ENCODE results near the gene SEL1L2.

SEL1L2 gene

DNA sequence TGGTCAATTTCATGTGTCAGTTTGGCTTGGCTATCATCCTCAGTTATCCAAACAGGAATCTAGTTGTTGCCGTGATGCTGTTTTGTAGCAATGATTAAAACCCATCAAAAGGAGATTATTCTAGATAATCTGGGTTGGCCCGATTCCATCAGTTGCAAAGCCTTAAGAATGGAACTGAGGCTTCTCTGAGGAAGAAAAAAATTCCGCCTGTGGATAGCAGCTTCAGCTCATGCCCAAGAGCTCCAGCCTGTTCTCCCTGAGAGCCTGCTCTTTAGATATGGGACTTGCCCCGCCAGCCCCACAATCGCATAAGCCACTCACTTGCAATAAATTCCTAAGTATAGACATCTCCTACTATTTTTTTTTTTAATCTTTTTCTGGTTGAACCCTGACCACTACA is 61.5 kb downstream of the SEL1L2 start:
- no peak for DNase-seq

DNA sequence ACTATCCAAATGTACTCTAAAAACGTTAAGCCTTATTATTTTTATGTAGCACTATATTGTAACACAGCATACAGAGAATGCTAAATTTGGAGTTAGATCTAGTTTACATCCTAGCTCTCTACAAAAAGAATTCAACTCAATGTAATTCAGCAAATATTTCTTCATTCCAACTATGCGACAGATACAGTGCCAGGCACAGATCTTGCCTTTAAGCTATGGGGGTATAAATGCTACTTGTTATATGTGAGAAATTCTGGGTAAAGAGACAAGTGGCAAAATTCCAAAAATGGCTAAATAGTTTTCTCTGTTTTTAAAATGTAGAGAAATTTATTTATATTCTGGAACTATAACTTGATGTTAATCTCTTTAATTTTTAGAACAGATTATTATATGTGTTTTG is 63.2 kb downstream of the SEL1L2 start:
- no peak for DNase-seq

DNA sequence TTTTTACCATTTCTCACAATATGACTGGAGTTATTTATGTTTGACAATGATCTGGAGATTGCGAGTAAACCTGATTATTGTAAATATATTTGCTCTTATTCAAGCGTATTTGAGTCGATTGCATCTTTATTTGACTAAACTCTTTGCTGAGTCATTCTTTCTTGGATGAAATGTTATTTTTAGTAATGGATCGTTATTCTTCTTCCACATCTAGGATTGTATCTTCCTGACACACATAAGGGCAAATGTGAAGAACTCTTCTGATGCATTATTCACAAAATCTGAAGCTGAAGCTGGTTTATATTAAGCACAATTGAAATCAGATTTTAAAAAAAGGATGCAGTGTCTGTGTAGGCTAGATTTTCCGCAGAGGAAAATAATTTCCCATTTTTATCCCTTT is 68.2 kb downstream of the SEL1L2 start:
- no peak for DNase-seq

DNA sequence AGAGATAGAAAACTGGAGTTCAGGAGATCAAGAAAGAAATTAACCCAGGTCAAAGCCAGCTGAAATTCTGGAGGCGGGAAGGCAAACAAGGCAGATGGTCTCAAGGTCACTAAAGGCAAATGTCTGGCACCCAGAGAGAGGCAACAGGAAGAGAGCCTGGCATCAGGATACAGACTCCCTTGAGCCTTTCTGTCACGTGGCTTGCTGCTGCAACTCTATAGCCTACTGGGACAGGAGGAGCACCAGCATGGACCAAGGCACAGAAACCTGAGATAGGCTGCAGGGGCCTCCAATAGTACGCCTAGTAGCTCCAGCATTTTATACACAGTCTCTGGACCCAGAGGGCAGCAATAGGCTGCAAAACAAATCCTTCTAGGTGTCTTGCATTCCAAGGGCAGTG is 75.1 kb downstream of the SEL1L2 start:
- no peak for DNase-seq

DNA sequence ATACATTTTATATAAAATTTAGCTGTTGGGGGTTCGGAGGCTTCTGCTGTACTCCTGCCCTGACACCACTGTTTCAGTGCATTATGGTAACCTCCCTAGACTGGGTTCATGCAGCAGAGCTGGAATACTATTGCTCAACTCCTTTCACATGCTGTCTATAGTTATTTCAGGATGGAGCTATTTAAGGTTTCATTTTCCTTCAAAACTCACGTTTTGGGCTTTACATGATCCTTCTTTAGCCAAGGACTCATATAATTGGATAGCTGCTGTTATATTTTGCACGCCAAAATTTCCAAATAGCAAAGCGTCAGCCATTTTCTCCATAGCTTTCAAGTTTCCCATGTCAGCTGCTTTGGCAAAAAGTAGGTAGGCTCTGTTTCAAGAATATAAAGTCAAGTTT is 76.8 kb downstream of the SEL1L2 start:
- no peak for DNase-seq

DNA sequence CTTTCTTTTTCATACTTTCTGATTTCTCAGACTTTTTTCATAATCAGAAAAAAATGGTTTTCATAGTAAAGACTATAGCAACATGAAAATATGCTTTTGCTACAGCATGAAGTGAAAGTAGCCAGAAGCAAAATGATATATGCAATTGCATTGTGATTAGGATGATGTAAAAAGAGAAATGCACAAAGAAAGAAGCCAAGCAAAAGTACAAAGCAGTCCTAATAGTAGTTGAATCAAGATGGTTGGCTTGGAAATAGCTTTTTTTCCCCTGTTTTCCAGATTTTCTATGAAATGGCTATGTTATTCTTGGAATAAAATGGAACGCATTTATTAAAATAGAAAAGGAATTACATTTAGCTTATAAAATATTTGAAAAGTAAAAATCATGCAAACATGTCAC is 77.3 kb downstream of the SEL1L2 start:
- no peak for DNase-seq

DNA sequence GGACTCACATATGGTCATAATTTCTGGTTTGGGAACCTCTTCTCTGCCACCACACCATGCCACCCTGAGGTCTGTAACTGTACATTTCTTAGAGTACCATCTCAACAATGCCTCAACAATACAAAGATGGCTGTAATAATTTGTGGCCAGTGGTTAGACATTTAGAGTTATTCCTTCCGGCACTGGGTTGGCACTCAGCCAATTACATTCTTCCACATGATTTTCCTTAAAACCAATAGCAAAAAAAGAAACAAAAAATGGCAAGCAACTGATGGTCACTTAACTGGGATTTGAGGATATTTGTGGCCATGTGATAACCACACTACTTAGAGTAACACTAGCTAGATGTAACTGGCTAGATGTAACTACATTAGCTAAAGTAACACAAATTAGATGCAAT is 79.9 kb downstream of the SEL1L2 start:
- DNase-seq, result no peak

DNA sequence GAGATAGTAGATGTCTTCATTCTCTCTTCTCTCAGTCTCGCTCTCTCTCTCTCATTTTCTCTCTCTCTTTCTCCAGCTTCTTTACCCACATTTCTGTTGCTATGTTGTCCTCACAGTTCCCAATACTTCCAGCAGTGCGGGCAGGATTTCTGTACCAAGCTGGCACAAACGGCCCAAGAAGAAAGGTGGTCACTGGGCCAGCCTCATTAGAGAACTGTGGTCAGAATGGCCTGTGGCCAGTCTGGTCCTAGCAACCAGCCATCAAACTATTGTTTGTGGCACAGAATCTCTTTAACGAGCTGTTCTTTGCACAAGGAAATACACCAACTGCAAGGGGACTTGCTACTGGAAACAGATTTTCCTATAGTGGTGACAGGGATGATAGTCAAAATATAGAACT is 81.3 kb downstream of the SEL1L2 start:
- DNase-seq, result no peak

DNA sequence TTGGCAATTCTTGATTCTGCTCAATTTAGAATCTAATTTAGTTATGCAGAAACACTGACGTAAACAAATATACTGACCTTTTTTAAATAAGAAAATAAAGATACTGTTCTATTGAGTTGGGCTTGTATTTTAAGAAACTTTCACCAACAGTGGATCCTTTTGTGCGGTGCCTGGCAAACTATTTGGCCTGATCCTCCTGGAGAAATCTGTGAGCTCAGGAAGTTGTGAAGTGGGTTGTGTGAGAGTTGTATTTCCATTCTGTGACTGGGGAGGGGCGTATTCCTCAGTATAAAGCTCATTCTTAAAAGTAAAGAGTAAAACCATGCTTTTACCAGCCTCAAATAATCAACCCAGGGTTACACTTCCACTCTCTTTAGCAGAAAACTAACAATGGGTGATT is 85.6 kb downstream of the SEL1L2 start:
- DNase-seq, result no peak

DNA sequence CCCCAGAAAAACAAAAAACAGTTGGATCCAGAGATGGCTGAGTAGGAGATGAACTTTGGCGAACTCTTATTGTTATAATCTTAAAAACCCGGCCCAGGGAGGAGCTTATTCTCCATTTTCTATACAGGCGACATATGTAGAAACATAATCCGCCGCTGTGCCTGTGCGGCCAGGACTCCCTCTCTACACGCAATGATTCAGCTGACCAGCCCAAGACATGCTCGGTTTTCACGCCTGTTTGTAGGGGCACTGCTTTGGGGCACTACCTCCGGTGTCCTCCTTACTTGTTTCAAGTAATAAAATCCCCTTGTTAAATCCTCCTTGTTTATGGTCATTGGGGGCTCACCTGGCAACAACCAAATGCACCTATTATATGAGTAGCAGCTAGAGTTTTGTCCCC is 89.9 kb downstream of the SEL1L2 start:
- DNase-seq, result no peak

DNA sequence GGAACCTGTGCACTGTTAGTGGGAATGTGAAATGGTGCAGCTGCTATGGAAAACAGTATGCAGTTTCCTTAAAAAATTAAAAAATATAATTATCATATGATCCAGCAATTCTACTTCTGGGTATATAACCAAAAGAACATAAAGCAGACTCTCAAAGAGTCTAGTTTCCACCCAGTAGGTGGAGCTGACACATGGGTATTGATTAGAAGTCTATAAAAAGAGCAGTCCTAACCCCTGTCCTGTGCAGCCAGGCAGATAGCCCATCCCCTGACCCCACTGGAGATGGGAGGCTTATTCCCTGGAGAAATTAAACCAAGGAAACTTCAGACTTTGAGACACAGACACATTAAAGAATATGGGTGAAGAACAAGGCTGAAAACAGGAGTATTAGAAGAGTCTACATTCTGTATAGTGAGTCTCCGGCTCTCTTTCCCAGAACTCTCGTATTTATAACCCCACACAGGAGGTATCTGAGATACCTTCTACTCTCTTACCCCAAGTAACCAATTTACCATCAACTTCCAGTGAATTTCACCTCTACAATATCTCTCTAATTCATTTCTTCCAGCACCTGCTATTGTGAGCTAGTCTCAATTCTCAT is 92.3 kb downstream of the SEL1L2 start:
- no peak for DNase-seq

DNA sequence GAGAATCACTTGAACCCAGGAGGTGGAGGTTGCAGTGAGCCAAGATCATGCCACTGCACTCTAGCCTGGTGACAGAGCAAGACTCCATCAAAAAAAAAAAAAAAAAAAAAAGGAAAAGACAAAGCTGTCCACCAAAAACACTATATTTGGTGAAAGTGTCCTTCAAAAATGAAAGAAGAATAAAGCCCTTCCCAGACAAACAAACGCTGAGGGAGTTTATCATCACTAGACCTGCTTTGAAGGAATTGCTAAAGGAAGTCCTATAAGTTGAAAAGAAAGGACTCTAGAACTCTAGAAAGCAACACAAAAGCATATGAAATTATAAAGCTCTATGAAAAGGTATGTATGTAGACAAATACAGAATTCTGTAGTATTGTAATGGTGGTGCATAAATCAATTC is 98.8 kb downstream of the SEL1L2 start:
- no peak for DNase-seq

DNA sequence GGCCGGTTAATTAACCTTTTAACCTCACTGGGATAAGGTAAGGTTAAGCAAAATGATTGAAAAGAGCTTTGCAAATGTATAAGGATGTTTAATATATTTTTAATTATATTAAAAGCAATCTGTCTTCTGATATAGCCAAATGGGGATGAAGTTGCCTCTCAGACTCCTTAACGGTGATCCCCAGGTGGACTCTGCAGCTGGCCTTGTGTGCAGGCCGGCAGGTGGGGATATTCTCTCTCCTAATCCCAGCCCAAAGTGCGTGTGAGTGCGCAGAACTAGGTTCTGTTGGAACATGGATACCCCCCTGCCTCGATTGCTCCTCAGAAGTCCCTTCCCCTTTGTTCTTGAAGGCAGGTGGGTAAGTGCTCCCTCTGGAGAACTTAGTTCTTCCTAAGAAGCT is 105.6 kb downstream of the SEL1L2 start:
- DNase-seq, result no peak

DNA sequence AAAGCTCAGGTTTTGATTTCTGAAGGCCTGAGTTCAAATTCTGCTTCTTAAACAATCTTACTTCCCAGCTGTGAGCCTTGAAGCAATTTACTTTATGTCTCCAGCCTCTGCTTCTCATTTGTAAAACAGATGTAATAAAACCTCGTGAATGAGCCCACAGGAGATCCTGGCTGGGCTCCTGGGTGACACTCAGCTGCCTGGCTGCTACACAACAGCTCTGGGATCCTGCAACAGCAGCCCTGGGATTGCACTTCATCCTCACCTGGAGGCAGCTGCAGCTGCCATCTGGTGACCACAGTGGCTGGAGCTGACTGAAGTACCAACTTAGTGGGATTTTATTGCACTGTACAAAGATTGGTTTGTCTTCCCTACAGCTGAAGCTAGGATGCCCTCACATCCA is 107.0 kb downstream of the SEL1L2 start:
- no peak for DNase-seq

DNA sequence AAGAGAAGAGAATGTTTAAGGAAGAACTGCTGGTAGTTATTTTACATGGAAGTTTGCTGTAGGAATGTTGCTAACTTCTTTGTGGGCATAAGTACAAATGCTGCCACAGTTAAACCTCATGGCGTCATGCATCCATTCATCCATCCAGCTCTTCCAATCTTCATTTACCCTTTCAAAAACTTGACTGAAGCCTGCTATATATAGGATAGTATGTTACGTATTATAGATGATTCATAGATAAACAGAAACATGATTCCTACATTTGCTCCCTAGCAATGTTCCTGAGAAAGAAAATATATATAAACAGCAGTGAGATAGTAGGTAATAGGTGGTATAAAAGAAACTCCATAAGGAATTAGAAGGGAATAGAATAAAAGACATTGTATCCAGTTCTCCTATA is 111.8 kb downstream of the SEL1L2 start:
- DNase-seq, result no peak

DNA sequence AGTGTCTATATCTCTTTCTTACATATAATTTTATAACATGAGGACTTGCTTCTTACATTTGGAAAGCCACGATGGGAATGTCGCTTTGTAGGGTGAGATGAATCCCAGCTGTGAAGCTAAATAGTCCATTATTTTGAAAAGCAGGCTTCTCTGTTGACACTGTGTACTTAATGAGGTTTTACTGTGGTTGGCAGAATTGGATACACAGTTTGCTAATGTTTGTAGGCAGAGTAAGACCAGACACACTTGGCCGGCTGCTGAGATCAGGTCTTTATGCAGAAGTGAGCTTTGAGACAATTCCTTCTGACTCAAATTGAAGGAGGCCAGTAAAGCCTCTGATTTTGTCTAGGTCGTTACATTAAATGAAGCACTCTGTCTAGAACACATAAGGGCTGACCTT is 112.6 kb downstream of the SEL1L2 start:
- no peak for DNase-seq

DNA sequence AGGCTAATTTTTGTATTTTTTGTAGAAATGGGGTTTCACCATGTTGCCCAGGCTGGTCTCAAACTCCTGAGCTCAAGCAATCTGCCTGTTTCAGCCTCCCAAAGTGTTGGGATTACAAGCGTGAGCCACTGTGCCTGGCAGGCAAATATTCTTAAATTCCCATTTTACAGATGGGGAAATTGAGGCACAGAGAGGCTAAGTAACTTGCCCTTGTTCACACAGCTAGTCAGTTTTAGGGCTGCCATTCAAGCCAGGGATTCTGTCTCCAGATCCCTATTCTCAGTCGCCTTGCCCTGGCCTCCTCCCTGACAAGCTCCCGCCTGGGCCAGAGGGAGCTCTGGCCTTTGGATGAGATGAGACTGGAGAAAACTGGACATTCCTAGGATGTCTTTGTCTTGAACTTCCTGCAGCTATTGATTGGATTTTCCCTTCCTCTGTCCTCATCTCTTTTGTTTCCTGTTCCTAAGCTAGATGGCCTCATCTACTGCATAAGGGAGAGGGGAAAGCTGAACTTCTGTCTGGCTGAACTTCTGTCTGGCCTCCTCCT is 115.1 kb downstream of the SEL1L2 start:
- no peak for DNase-seq

DNA sequence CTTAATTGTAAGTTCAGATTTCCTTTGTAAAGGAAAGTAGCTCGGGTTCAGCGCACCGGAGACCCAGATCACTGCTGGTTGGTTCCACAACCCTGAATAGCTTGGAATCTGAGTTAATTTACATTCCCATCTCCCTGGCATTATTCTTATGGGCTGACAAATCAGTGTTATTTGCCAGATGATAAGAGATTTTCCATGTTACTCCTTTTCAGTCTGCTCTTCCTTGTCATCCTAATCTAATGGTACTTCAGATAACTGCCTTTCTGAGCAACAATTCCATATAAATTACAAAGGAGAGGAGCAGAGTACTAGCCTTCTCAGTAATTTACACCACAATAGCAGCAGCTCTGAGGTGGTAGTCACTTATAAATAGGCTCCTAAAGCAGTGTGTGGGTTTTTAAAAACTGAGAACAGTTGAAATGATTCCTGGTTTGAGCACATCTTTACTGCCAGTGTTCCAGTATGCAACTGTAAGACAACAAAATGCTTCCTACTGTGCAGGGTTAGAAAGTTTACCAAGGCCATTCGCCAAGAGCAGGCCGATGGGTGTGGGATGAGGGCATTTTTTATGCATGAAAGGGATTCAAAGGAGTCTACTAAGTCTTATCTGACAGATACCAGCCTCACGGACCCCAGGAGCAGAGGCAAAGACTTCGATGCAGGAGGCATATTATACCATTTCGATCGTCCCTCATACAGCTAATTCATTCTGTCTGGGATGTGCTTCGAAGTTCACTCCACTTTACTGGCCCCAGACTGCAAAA is 115.8 kb downstream of the SEL1L2 start:
- DNase-seq, result no peak

DNA sequence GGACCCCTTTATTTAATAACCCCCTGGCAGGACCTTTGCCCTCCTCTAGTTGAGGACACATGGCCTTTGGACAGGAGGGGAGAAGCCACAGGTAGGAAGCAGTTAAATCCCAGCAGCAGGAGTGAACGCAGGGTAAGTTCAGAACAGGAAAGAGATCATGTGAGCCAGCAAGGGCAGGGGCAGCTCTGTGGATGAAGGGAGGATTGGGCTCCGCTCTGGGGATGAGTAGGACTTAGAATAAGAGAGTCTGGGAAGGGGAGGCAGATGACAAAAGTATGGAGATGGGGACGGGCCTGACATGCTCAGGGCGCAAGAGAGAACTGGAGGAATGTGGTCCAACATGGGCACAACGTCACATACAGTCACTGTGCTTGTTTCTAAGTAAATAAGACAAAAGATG is 116.6 kb downstream of the SEL1L2 start:
- DNase-seq, result no peak

DNA sequence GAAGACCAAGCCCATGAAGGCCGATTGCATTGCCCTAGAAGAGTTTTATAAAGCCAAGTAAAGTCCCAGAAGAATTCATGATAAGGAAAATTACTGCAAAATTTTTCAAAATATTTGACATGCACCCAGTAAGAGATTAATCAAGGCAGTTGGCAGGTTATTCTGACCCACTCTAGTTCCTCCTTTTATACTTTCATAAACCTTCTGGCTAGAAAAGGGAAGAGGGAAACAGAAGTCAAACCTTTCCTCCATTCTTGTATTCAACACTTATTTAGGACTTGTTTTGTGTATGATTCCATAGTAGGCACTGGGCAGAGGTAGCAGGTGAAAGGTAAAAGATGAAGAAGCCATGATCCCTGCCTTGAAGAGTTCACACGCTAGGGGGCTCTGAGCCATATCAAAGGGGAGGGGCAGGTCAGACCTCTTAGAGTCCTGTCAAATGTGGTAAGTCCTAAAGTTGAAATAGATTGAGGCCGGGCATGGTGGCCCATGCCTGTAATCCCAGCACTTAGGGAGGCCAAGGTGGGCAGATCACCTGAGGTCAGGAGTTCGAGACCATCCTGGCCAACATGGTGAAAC is 120.2 kb downstream of the SEL1L2 start:
- no peak for DNase-seq

DNA sequence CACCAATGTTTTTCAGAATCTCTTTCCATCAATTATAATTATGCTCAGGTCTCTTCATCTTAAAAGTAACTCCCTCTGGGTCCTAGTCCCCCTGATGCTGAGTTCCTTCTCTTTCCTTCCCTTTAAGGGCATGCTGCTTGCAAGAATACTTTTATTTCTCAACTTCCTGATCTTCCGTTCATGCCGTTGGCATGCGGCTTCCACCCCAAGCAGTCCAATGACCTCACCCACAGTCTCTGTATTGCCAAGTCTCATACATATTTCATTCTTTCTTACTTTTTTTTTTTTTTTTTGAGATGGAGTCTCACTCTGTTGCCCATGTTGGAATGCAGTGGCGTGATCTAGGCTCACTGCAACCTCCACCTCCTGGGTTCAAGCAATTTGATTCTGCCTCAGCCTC is 122.1 kb downstream of the SEL1L2 start:
- DNase-seq, result no peak

DNA sequence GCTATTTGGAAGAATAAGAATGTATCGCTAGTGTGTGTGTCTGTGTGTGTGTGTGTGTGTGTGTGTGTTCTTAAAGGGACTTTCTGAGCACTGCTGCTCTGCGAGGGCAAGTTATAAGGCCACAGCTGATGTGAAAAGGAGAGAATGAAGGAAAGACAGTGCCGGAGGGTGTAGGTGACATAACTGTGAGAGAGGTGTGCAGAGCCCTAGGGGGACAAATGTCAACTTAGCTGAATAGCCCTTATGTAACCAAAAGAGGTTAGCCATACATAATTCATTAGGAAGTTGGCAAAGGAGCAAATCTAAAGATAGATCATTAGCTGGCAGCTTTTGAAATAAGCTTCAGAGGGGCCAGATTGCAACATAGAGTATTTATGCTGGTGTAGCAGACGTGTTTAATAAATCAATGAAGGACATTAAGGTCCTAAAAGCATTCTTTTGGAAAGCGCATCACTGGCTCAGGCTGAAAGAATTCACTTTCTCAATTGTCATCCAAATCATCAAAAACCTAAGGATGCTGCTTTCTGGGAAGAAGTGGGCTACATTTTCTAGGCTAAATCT is 124.5 kb downstream of the SEL1L2 start:
- no peak for DNase-seq

DNA sequence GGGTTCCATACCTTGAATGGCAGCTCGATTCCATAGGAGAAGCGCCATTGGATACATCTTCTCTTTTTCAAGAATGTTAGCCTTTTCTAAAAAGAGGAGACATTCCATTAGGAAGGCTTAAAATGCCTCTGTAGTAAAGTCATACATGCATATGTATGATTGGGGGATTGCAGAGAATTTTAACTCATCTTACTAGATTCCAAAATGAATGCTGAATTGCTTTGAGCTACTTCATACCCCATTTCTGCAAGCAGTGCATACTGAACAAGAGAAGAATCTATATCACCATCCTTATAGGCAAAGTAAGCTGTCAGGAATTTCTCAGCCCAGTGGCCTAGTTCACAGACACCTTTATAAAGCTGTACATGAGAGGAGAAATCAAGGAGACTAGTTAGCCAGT is 125.3 kb downstream of the SEL1L2 start:
- no peak for DNase-seq

DNA sequence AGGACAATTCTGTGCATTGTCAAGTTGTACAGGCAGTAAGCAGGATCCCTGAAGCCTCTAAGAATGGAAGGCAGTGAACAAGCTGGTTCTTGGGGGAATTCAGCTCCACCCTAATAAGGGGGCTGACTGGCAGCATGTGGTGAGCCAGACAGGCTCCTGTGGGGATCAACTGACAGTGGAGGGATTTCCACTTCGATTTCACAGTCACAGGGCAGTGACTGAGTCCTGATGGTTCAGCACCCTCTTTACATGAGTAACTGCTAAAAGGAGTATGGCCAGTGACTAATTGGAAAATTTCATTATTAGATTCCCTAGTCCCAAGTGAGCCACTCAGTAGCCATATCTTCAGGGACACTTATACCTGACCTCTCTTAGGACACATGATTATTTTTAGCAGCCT is 127.2 kb downstream of the SEL1L2 start:
- DNase-seq, result no peak
